GM15510 (cell line): ENCODE measurements around the gene CALHM6.

Experiments used
- POLR2A ChIP-seq: IDR thresholded peaks from 3 replicates; pipeline ENCODE4 v1.6.1; 2011; ENCODE audit warnings: borderline replicate concordance; ENCODE audit not compliant: insufficient read length; ENCODE audit errors: extremely low read depth

CALHM6 gene

DNA sequence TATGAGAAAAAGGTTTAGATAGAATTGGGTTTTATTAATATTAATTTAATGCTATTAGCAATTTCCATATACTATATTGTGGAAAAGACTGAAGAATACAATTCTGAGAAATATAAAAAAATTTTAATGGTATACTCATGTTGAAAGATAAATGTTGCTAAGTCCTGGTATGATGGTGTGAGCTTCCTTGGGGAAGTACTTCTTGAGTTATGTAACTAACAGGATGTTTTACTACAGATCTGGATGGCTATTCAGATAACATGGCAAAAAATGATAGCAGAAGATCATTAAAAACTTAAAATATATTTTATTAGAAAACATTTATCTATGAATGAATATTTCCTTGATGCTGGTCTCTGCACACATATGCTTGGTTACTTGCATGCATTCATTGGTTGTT, 23.5 kb upstream of the CALHM6 start:
- no peak for TF ChIP-seq POLR2A

DNA sequence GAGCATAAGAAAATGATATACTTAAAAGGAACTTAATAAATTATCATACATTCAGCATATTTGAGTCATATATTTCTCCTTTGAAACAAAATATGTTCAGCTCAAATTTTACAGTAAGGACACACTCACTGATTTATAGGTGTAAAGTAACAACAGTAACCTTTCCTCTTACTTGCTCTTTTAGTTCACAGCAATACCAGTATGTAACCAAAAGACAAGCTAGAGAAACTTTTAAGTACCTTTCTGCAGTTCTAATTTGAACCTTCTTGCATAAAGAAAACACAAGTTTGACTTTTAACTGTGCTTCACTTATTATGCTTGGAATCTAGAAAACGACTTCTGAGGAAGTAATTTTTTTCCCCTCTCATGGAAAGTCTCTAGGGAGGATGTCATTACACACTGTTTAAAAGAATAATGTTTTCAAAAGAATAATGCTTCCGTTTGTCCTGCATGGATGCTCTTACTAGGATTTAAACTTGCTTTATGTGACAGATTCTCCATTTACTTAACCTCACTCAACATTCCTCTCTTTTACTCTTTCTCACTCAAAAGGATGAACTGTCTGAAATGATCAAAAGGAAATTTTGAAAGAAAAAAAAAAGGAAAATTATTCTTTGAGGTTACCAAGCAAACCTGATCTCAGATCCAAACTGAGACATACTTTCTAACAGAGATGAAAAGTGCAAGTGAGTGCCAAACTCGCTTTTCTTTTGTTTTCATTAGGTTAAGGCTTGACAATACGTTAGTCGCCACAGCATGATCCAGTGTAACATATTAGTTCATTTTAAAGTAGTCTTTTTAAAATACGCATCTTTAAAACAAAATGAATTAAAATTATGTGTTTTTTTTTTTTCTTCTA, 22.4 kb upstream of the CALHM6 start:
- no peak for TF ChIP-seq POLR2A

- TF ChIP-seq POLR2A: no peak
Observed at GRCh38 chr6:116439522-116440051, 21.6 kb upstream of the CALHM6 start.

DNA sequence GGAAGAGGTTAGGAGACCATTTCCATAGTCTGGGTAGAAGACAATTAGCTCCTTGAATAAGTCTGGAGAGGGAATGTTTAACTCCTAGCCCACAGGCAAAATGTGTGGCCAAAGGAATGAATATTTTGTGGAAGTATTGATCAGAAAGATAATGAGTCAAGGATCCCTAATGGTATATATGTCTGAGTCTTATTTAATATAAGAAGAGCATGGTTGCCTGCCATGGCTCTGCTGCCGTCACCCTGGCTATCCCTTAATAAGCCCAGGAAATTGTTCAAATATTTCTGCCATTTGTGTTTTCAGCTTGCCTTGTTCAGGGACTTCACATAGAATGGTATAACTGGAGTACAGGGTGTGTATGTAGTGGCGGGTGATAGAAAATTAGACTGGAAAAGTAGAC, 18.1 kb upstream of the CALHM6 start:
- TF ChIP-seq POLR2A: no peak

DNA sequence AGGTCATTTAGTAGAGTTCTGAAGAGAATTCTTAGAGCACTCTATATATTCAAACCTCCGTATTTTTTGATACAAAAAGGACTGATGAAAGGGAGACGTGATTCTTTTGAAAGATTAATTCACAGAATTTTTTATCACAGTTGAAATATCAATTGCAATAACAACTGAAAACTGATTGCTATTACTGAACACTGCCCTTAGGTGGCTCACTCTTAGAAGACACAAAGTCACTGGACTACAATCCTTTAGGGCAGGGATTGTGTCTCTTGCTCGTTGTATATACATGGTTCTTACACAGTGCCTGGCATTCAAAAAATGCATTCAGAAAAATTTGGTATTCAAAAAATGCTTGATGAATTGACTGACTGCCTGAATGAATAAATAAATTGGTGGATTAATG, 17.1 kb upstream of the CALHM6 start:
- no peak for TF ChIP-seq POLR2A

DNA sequence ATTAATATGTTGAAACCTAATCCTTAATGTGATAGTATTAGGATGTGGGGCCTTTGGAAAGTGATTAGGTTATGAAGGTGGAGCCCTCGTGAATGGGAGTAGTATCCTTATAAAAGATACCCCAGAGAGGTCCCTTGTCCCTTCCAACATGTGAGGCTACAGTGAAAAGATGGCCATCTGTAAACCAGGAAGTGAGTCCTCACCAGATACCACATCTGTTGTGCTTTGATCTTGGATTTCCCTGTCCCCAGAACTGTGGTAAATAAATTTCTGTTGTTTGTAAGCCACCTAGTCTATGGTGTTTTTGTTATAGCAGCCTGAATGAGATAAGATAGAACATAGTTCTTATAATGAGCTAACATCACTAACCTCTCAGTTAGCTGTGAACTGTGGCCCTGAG, 16.6 kb upstream of the CALHM6 start:
- no peak for TF ChIP-seq POLR2A

GRCh38 chr6:116445102-116445501, 16.1 kb upstream of the CALHM6 start:
- no peak for TF ChIP-seq POLR2A

DNA sequence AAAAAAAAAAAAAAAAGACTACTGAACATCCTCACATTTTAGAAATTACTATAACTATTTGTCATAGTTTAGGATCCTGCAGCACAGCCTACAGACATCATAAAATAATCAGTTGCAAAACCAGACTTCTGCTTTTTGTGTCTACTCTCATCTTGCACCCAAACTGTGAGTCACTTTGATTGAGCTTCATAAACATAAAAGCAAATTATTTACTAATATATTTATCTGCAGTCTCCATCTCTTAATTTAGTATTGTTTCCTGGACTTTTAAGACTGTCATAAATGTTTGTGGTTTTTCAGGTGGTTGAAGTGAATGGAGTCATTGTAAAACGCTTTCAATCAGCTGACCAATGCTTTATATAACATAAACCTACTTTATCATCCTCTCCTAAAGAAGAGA, 14.8 kb upstream of the CALHM6 start:
- no peak for TF ChIP-seq POLR2A

DNA sequence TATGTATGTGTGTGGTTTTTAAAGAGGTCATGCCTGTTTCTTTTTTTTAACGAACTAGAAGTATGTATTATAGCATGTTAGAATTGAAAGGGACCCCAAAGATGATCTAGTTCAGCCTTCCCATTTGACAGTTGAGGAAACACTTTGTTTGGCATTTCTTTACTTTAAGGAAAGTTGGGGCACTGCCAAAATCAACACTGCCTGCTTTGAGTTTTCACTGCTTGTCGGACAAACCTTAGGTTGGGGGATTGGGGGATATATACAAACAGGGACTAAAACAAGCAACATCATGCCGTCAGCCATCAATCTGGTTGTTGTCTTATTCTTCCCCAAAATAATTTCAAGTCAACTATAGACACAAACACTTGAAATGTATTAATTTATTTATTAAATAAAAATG, 14.1 kb upstream of the CALHM6 start:
- no peak for TF ChIP-seq POLR2A

DNA sequence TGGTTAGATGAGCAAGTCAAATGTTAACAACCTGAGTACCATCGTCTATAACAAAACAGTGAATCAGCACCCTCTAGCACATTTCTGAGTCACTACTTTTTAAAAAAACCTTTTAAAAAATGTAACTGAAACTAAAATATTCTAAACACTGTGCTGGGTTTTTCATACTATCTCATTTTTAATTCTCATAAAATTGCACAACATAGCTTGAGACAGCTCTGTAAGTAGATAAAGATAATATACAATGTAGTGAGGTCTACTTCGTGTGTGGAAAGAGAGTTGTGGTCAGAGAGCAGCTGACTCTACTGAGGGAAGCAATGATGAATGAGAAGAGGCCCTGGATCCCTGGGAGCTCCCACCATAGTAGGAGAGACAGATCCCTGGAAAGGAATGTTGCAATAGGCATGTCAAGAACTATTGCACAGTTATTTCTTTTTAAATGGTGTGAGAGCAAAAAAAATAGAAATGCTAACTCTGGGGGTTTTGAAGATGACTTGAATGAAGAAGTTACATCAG, 13.6 kb upstream of the CALHM6 start:
- TF ChIP-seq POLR2A: no peak

DNA sequence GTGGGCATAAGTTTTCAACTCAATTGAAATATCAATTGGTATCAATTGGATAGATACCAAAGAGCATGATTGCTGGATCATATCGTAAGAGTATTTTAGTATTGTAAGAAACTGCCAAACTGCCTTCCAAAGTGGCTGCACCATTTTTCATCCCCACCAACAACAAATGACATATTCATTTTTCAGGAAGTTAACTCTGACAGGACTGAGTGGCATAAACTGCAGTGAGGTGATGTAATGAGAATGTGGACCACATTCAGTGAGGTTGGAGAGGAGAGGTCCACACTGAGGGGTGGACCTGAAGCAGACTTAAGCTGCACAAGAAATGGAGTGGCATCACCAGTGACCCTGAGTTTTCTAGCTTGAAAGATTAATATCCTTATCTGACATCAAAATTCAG, 11.6 kb upstream of the CALHM6 start:
- no peak for TF ChIP-seq POLR2A

DNA sequence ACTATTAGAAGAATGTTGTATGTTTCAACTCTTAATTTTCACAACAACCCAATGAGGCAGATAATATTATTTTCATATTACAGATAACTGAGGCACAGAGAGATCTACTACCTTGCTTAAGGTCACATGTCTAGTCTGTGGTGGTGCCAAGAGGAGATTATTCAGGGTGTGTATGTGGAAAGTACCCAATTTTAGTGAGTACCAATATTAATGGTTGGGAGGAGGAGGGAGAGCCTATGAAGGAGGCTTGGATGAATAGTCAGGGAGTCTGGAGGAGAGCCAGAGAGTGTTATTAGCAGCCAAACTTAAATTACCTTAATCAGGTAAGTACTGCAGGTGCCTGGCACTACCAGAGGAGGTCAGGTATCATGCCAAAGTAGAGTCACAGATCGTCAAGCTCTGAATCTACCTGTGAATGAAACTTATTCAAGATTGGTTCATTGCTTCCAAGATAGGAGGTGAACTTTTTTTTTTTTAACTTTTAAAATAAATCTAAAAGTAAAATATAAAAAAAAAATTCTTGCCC, 10.9 kb upstream of the CALHM6 start:
- no peak for TF ChIP-seq POLR2A

DNA sequence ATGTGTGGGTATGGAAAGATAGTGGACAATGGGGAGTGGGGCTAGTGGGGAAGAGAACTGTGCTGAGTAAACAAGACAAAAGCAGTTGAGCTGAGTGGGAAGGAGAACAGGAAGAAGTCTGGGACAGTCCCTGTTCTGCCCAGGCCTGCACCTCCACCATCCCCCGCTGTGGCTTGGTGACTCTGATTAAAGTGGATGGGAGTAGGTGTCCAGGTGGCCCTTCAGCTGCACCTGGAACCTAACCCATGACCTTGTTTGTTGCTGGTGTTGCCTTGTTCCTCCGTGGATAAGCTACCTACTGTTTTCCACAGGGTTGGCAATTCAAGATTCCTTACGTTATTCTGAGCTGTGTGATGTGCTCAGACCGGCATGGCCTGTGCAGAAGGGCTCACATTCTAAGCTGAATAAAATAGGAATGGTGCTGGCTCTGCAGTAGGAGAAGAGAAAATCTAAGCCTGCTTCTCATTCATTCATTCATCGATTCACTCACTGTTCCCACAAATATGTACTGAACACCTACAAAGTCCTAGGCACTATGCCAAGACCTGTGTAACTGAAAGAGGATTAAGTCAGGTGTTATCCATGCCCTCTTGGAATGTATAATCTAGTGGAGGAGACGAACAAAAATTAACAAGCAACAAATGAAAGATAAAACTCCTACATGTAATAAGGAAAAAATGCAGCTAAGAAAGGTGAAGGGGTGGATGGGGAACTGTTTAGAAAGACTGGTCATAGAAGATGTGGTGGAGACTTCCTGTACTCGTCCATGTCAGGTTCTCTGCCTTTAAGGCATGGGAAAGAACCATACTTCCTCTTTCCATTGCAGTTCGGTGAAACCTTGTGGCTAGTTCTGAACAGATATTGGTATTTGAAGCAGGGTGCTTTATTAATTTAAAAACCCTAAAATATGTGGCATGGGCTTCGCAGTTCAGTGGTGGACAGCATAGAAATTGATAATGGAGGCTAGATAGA, 10.1 kb upstream of the CALHM6 start:
- no peak for TF ChIP-seq POLR2A

DNA sequence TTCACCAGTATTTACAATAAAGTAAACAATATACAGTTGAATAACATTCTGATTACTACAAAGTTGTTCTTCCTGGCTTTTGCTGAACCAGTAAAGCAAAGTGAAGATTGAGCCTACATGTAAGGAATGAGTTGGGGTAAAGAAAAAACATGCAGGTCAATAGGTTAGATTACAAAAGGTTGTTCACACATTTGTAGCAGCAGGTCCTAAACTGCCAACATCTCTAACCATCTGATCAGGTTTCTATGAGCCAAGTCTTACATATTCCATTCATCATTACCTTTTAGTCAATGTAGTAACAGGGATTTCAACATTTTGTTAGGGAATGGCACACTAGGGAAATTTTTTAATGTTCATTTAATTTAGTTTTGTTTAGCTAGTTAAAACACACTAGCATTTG, 9.3 kb upstream of the CALHM6 start:
- TF ChIP-seq POLR2A: no peak

- no peak for TF ChIP-seq POLR2A
Observed at GRCh38 chr6:116452531-116452930, 8.6 kb upstream of the CALHM6 start.
